ENCODE data around the gene MSI2. TPM values are rescaled to one million over a fixed set of nuclear protein-coding genes. Genes with fewer than 3 reads are reported as not detected.

The MSI2 gene
- total RNA-seq, 1 donor: 23.2 TPM

GRCh38 chr17:57532966-57533365 lies 276.6 kb downstream of the MSI2 start:
- H2AFZ ChIP-seq (ENCODE audit: low read length): no peak overlapping the region
- no peaks in the 10 kb centered on the region for H4K20me1 ChIP-seq (ENCODE audit: insufficient read depth, low read length)
- DNase-seq (ENCODE audit: insufficient read length, low spot score, missing footprints): no peak
- H3K36me3 ChIP-seq (ENCODE audit: insufficient read depth, low read length): no peaks in the 10 kb centered on the region
- H3K4me2 ChIP-seq (ENCODE audit: insufficient read depth, low read length): no peak overlapping the region
- H3K4me1 ChIP-seq (ENCODE audit: insufficient read depth, low read length): no peaks in the 10 kb centered on the region
- H3K9me3 ChIP-seq (ENCODE audit: low read depth, low read length): no peaks in the 10 kb centered on the region
- no peaks in the 10 kb centered on the region for H3K79me2 ChIP-seq (ENCODE audit: insufficient read depth, low read length)
- no peak overlapping the region for H3K4me3 ChIP-seq (ENCODE audit: insufficient read depth, low read length)
- TF ChIP-seq CTCF (IDR thresholded peaks at IDR 0.05; ENCODE audit: extremely low read depth, low read depth, low read length): no peak
- H3K27ac ChIP-seq (ENCODE audit: low read depth, low read length): no peak overlapping the region
- H3K27me3 ChIP-seq (ENCODE audit: insufficient read depth, low read length): no peaks in the 10 kb centered on the region

GRCh38 chr17:57533684-57534305 lies 277.5 kb downstream of the MSI2 start:
- no peak for DNase-seq (ENCODE audit: insufficient read length, low spot score, missing footprints)
- no peak overlapping the region for H3K4me3 ChIP-seq (ENCODE audit: insufficient read depth, low read length)
- H3K4me2 ChIP-seq (ENCODE audit: insufficient read depth, low read length): no peak overlapping the region
- no peaks in the 10 kb centered on the region for H3K79me2 ChIP-seq (ENCODE audit: insufficient read depth, low read length)
- no peak for TF ChIP-seq CTCF (IDR thresholded peaks at IDR 0.05; ENCODE audit: extremely low read depth, low read depth, low read length)
- no peaks in the 10 kb centered on the region for H3K27me3 ChIP-seq (ENCODE audit: insufficient read depth, low read length)
- H3K36me3 ChIP-seq (ENCODE audit: insufficient read depth, low read length): no peaks in the 10 kb centered on the region
- H2AFZ ChIP-seq (ENCODE audit: low read length): no peak overlapping the region
- no peaks in the 10 kb centered on the region for H3K4me1 ChIP-seq (ENCODE audit: insufficient read depth, low read length)
- no peaks in the 10 kb centered on the region for H3K9me3 ChIP-seq (ENCODE audit: low read depth, low read length)
- no peaks in the 10 kb centered on the region for H4K20me1 ChIP-seq (ENCODE audit: insufficient read depth, low read length)
- H3K27ac ChIP-seq (ENCODE audit: low read depth, low read length): no peak overlapping the region

- no peak overlapping the region for H2AFZ ChIP-seq (ENCODE audit: low read length)
- no peaks in the 10 kb centered on the region for H3K79me2 ChIP-seq (ENCODE audit: insufficient read depth, low read length)
- DNase-seq (ENCODE audit: insufficient read length, low spot score, missing footprints): no peak
- no peaks in the 10 kb centered on the region for H4K20me1 ChIP-seq (ENCODE audit: insufficient read depth, low read length)
- H3K36me3 ChIP-seq (ENCODE audit: insufficient read depth, low read length): no peaks in the 10 kb centered on the region
- no peak overlapping the region for H3K4me3 ChIP-seq (ENCODE audit: insufficient read depth, low read length)
- no peak overlapping the region for H3K27ac ChIP-seq (ENCODE audit: low read depth, low read length)
- no peaks in the 10 kb centered on the region for H3K4me1 ChIP-seq (ENCODE audit: insufficient read depth, low read length)
- H3K27me3 ChIP-seq (ENCODE audit: insufficient read depth, low read length): no peaks in the 10 kb centered on the region
- H3K9me3 ChIP-seq (ENCODE audit: low read depth, low read length): no peaks in the 10 kb centered on the region
- TF ChIP-seq CTCF (IDR thresholded peaks at IDR 0.05; ENCODE audit: extremely low read depth, low read depth, low read length): no peak
- no peak overlapping the region for H3K4me2 ChIP-seq (ENCODE audit: insufficient read depth, low read length)
Measured at GRCh38 chr17:57534863-57535248, 278.5 kb downstream of the MSI2 start.

- no peak overlapping the region for H3K4me3 ChIP-seq (ENCODE audit: insufficient read depth, low read length)
- peak; percentile 80 for DNase-seq (ENCODE audit: insufficient read length, low spot score, missing footprints)
- no peaks in the 10 kb centered on the region for H3K4me1 ChIP-seq (ENCODE audit: insufficient read depth, low read length)
- H3K36me3 ChIP-seq (ENCODE audit: insufficient read depth, low read length): no peaks in the 10 kb centered on the region
- no peak overlapping the region for H2AFZ ChIP-seq (ENCODE audit: low read length)
- no peak overlapping the region for H3K4me2 ChIP-seq (ENCODE audit: insufficient read depth, low read length)
- TF ChIP-seq CTCF (IDR thresholded peaks at IDR 0.05; ENCODE audit: extremely low read depth, low read depth, low read length): no peak
- no peaks in the 10 kb centered on the region for H3K9me3 ChIP-seq (ENCODE audit: low read depth, low read length)
- no peak overlapping the region for H3K27ac ChIP-seq (ENCODE audit: low read depth, low read length)
- no peaks in the 10 kb centered on the region for H3K79me2 ChIP-seq (ENCODE audit: insufficient read depth, low read length)
- H4K20me1 ChIP-seq (ENCODE audit: insufficient read depth, low read length): no peaks in the 10 kb centered on the region
- H3K27me3 ChIP-seq (ENCODE audit: insufficient read depth, low read length): no peaks in the 10 kb centered on the region
Measured at GRCh38 chr17:57535249-57535966, 279.1 kb downstream of the MSI2 start.
